H1 (cell line): ENCODE data around the gene SLC8A3. TPM values are rescaled to one million over a fixed set of nuclear protein-coding genes. Genes with fewer than 3 reads are reported as not detected.

ENCODE experiments used
- RNF2 ChIP-seq: fragments of 200-900, 300-1000 bp; sonication (generic); IDR thresholded peaks from 2 replicates; pipeline ENCODE4 v1.7.1; 2016; ENCODE audit warnings: borderline replicate concordance, low read depth, mild to moderate bottlenecking, antibody characterized with exemption, low read length; ENCODE audit not compliant: poor library complexity, severe bottlenecking; ENCODE audit errors: missing control alignments
- SAP30 ChIP-seq: fragments of 300-600 bp; sonication (generic); IDR thresholded peaks from 2 replicates; pipeline ENCODE4 v1.7.1; 2012; ENCODE audit warnings: low read length, moderate library complexity, mild to moderate bottlenecking, inconsistent platforms; ENCODE audit not compliant: insufficient read depth, insufficient replicate concordance
- polyA plus RNA-seq, 7 experiments: library from polyadenylated mRNA; depleted of rRNA in 3 of 7; stranded (reverse) in 5 of 7; unstranded in 2 of 7; fragments of >200 nt in 5 of 7; fragments of 200-250 nt in 2 of 7; gene quantifications; 1 replicate in 5 of 7; 2 replicates in 1 of 7; 4 replicates in 1 of 7; pipeline versions ENCODE4 v1.2.1 to v1.2.3, GENCODE V29; 2011 to 2013; ENCODE audit warnings: missing spikeins in 2 of 7, mixed read lengths in 2 of 7
- total RNA-seq: library from RNA; stranded (reverse); fragmentation: NEBNext Ultra II Directional; extraction: Animal tissue kit (Norgen Biotek cat#: 25700); gene quantifications from 2 replicates; pipeline ENCODE4 v1.2.1, GENCODE V29; 2021
- TF ChIP-seq, protein P1 (sequence below): fragments of 300-600 bp; sonication (generic); IDR thresholded peaks from 2 replicates; pipeline ENCODE4 v1.7.1; 2012; ENCODE audit warnings: low read length, moderate library complexity, mild to moderate bottlenecking, inconsistent platforms; ENCODE audit not compliant: insufficient replicate concordance
- TF ChIP-seq, protein P2 (sequence below): IDR thresholded peaks from 2 replicates; pipeline ENCODE4 v1.6.1; 2012; ENCODE audit warnings: low read length, inconsistent platforms

Gene SLC8A3
- total and polyA plus RNA-seq, 2 of the 8 experiments (the other 6 are each of a cell fraction or from before 2014, with no cell fraction given): 0.38 to 1.1 TPM

DNA sequence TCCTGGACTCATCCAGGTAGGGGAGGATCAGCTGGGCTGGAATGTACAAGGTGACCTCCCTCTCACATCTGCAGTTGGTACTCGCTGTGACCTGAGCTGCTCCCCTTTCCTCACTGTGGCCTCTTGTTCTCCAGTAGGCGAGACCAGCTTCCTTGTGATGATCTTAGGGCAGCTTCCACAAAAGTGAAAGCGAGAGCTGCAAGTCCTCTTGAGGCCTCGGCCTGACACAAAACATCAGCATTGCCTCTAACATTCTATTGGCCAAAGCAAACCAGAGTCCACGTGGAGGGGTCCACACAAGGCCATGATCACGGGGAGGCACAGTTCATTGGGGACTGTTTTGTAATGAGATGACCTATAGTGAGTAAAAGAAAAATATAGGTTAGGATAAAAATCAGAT is 182.1 kb downstream of the SLC8A3 start (continued):
- TF ChIP-seq, protein P1, sequence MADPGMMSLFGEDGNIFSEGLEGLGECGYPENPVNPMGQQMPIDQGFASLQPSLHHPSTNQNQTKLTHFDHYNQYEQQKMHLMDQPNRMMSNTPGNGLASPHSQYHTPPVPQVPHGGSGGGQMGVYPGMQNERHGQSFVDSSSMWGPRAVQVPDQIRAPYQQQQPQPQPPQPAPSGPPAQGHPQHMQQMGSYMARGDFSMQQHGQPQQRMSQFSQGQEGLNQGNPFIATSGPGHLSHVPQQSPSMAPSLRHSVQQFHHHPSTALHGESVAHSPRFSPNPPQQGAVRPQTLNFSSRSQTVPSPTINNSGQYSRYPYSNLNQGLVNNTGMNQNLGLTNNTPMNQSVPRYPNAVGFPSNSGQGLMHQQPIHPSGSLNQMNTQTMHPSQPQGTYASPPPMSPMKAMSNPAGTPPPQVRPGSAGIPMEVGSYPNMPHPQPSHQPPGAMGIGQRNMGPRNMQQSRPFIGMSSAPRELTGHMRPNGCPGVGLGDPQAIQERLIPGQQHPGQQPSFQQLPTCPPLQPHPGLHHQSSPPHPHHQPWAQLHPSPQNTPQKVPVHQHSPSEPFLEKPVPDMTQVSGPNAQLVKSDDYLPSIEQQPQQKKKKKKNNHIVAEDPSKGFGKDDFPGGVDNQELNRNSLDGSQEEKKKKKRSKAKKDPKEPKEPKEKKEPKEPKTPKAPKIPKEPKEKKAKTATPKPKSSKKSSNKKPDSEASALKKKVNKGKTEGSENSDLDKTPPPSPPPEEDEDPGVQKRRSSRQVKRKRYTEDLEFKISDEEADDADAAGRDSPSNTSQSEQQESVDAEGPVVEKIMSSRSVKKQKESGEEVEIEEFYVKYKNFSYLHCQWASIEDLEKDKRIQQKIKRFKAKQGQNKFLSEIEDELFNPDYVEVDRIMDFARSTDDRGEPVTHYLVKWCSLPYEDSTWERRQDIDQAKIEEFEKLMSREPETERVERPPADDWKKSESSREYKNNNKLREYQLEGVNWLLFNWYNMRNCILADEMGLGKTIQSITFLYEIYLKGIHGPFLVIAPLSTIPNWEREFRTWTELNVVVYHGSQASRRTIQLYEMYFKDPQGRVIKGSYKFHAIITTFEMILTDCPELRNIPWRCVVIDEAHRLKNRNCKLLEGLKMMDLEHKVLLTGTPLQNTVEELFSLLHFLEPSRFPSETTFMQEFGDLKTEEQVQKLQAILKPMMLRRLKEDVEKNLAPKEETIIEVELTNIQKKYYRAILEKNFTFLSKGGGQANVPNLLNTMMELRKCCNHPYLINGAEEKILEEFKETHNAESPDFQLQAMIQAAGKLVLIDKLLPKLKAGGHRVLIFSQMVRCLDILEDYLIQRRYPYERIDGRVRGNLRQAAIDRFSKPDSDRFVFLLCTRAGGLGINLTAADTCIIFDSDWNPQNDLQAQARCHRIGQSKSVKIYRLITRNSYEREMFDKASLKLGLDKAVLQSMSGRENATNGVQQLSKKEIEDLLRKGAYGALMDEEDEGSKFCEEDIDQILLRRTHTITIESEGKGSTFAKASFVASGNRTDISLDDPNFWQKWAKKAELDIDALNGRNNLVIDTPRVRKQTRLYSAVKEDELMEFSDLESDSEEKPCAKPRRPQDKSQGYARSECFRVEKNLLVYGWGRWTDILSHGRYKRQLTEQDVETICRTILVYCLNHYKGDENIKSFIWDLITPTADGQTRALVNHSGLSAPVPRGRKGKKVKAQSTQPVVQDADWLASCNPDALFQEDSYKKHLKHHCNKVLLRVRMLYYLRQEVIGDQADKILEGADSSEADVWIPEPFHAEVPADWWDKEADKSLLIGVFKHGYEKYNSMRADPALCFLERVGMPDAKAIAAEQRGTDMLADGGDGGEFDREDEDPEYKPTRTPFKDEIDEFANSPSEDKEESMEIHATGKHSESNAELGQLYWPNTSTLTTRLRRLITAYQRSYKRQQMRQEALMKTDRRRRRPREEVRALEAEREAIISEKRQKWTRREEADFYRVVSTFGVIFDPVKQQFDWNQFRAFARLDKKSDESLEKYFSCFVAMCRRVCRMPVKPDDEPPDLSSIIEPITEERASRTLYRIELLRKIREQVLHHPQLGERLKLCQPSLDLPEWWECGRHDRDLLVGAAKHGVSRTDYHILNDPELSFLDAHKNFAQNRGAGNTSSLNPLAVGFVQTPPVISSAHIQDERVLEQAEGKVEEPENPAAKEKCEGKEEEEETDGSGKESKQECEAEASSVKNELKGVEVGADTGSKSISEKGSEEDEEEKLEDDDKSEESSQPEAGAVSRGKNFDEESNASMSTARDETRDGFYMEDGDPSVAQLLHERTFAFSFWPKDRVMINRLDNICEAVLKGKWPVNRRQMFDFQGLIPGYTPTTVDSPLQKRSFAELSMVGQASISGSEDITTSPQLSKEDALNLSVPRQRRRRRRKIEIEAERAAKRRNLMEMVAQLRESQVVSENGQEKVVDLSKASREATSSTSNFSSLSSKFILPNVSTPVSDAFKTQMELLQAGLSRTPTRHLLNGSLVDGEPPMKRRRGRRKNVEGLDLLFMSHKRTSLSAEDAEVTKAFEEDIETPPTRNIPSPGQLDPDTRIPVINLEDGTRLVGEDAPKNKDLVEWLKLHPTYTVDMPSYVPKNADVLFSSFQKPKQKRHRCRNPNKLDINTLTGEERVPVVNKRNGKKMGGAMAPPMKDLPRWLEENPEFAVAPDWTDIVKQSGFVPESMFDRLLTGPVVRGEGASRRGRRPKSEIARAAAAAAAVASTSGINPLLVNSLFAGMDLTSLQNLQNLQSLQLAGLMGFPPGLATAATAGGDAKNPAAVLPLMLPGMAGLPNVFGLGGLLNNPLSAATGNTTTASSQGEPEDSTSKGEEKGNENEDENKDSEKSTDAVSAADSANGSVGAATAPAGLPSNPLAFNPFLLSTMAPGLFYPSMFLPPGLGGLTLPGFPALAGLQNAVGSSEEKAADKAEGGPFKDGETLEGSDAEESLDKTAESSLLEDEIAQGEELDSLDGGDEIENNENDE: no peak
- TF ChIP-seq SAP30: no peak
- TF ChIP-seq, protein P2, sequence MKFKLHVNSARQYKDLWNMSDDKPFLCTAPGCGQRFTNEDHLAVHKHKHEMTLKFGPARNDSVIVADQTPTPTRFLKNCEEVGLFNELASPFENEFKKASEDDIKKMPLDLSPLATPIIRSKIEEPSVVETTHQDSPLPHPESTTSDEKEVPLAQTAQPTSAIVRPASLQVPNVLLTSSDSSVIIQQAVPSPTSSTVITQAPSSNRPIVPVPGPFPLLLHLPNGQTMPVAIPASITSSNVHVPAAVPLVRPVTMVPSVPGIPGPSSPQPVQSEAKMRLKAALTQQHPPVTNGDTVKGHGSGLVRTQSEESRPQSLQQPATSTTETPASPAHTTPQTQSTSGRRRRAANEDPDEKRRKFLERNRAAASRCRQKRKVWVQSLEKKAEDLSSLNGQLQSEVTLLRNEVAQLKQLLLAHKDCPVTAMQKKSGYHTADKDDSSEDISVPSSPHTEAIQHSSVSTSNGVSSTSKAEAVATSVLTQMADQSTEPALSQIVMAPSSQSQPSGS: no peak
- no peak for TF ChIP-seq RNF2
